A673 (cell line): ENCODE results near the gene BRPF3.

Experiments used
- EZH2 ChIP-seq: fragments of 200-600 bp; sonication (generic); IDR thresholded peaks from 2 replicates; pipeline ENCODE4 v1.6.1; 2017; ENCODE audit warnings: borderline replicate concordance, low read depth, mild to moderate bottlenecking, mixed read lengths, antibody characterized with exemption, low read length; ENCODE audit not compliant: poor library complexity, severe bottlenecking
- TF ChIP-seq, protein P1 (sequence below): fragments of 300-800, 200-600 bp; sonication (generic); conservative IDR thresholded peaks from 2 replicates; pipeline ENCODE4 v1.5.1; 2017; ENCODE audit warnings: low read depth, mild to moderate bottlenecking, antibody characterized with exemption, low read length, moderate library complexity, mixed read lengths

DNA sequence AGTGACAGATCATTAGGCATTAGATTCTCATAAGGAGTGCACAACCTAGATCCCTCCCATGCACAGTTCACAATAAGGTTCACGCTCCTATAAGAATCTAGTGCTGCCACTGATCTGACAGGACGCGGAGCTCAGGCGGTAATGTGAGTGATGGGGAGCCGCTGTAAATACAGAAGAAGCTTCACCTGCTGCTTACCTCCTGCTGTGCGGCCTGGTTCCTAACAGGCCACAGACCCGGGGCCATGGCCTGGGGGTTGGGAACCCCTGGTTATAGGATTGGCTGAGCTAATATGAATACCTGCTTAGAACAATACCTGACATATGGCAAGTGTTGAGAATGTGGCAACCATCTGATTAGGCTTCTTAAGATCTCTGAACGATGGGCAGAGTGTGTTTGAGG, 75.7 kb downstream of the BRPF3 start:
- TF ChIP-seq EZH2, result no peak
- TF ChIP-seq, protein P1, sequence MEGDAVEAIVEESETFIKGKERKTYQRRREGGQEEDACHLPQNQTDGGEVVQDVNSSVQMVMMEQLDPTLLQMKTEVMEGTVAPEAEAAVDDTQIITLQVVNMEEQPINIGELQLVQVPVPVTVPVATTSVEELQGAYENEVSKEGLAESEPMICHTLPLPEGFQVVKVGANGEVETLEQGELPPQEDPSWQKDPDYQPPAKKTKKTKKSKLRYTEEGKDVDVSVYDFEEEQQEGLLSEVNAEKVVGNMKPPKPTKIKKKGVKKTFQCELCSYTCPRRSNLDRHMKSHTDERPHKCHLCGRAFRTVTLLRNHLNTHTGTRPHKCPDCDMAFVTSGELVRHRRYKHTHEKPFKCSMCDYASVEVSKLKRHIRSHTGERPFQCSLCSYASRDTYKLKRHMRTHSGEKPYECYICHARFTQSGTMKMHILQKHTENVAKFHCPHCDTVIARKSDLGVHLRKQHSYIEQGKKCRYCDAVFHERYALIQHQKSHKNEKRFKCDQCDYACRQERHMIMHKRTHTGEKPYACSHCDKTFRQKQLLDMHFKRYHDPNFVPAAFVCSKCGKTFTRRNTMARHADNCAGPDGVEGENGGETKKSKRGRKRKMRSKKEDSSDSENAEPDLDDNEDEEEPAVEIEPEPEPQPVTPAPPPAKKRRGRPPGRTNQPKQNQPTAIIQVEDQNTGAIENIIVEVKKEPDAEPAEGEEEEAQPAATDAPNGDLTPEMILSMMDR, result no peak
